ENCODE measurements around the gene MBLAC1. TPM values are rescaled to one million over a fixed set of nuclear protein-coding genes. Genes with fewer than 3 reads are reported as not detected.

The MBLAC1 gene
- total and polyA plus RNA-seq, 9 of the 15 experiments (the other 6 are each of a cell fraction or from before 2014, with no cell fraction given), result 0.03 to 3.1 (median 0.52) TPM

DNA sequence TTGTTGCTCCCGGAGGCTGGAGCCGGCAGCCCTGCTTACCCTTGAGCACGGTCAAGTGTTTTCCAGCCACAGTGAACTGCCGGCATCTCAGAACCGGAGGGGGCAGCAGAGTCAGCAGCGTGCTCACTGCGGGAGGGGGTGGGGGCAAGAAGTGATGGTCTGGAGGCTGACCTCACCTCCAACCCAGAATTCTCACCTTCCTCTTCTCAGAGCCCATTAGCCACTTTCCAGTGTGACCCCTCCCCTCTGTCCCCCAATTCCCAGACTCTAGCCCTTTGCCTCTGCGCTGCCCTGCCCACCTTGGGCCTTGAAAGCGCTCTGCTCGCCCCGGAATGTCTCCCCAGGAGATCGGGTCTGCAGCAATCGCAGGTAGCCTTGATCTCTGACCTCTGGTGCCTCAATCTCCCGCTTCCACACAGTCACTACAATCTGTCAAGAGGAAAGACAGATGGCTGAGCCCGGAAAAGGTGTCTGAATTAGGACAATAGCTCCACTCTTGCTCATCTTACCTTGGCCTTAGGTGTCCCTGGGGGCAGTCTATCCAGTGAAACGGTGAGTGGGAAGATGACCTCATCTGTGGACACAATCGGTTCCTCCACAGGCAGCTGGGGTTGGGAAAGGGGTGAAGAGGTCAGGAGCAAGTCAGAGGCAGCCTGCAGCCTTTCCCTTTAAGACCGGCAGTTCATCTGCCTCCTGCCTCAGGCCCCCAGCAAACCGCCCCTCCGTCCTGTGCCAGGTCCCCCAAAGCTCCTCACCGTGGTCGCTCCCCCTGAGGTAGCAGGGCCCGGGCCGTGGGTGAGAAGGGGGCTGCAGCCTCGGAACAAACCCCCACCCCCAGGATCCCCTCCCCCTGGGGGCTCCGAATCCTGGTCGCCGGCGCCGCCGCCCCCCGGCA is 30.8 kb downstream of the MBLAC1 start (continued):
- TF ChIP-seq REST (IDR thresholded peaks at IDR 0.05; ENCODE audit: borderline replicate concordance) (no peak; the same call in 1 of the 2 replicates), REST (CRISPR knock-in tag; IDR thresholded peaks at IDR 0.05; ENCODE audit: low read depth) (no peak), KLF6 (CRISPR knock-in tag; IDR thresholded peaks at IDR 0.05; ENCODE audit: borderline replicate concordance) (no peak), RBM39 (optimal IDR thresholded peaks at IDR 0.05; ENCODE audit: low read depth, low read length) (peak; percentile 30), YBX1 (IDR thresholded peaks at IDR 0.05) (no peak), ZBTB1 (CRISPR knock-in tag; IDR thresholded peaks at IDR 0.05; ENCODE audit: borderline replicate concordance, low read depth) (no peak), SMARCA5 (IDR thresholded peaks at IDR 0.05) (peak; percentile 69; the same call in 1 of the 2 replicates), SAFB (IDR thresholded peaks at IDR 0.05; ENCODE audit: borderline replicate concordance, low read depth, low read length) (no peak), MED1 (CRISPR knock-in tag; IDR thresholded peaks at IDR 0.05; ENCODE audit: borderline replicate concordance) (no peak), ZNF707 (CRISPR knock-in tag; conservative IDR thresholded peaks at IDR 0.05) (no peak), RBM14 (IDR thresholded peaks at IDR 0.05; ENCODE audit: borderline replicate concordance, insufficient read depth, low read depth, low read length) (no peak), ZKSCAN1 (IDR thresholded peaks at IDR 0.05; ENCODE audit: low read depth, low read length) (peak; percentile 60; the same call in 1 of the 2 replicates)
- TF ChIP-seq, protein P1, sequence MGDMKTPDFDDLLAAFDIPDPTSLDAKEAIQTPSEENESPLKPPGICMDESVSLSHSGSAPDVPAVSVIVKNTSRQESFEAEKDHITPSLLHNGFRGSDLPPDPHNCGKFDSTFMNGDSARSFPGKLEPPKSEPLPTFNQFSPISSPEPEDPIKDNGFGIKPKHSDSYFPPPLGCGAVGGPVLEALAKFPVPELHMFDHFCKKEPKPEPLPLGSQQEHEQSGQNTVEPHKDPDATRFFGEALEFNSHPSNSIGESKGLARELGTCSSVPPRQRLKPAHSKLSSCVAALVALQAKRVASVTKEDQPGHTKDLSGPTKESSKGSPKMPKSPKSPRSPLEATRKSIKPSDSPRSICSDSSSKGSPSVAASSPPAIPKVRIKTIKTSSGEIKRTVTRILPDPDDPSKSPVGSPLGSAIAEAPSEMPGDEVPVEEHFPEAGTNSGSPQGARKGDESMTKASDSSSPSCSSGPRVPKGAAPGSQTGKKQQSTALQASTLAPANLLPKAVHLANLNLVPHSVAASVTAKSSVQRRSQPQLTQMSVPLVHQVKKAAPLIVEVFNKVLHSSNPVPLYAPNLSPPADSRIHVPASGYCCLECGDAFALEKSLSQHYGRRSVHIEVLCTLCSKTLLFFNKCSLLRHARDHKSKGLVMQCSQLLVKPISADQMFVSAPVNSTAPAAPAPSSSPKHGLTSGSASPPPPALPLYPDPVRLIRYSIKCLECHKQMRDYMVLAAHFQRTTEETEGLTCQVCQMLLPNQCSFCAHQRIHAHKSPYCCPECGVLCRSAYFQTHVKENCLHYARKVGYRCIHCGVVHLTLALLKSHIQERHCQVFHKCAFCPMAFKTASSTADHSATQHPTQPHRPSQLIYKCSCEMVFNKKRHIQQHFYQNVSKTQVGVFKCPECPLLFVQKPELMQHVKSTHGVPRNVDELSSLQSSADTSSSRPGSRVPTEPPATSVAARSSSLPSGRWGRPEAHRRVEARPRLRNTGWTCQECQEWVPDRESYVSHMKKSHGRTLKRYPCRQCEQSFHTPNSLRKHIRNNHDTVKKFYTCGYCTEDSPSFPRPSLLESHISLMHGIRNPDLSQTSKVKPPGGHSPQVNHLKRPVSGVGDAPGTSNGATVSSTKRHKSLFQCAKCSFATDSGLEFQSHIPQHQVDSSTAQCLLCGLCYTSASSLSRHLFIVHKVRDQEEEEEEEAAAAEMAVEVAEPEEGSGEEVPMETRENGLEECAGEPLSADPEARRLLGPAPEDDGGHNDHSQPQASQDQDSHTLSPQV (IDR thresholded peaks at IDR 0.05), result peak; percentile 18
